G401 (cell line): ENCODE measurements around the gene PLA2G12A. TPM values are rescaled to one million over a fixed set of nuclear protein-coding genes. Genes with fewer than 3 reads are reported as not detected.

Experiments
- DNase-seq: peaks from one replicate; pipeline ENCODE4 v3.0.0-alpha.2; 2015; ENCODE audit warnings: low spot score
- in situ Hi-C: cut with HindIII; loops from 2 replicates; pipeline ENCODE4 v1.10.0; 2016; ENCODE audit warnings: low sequenced_read_pairs, mixed read lengths
- total RNA-seq: library from RNA; depleted of rRNA; stranded (reverse); fragments of >200 nt; shearing (Covaris generic); gene quantifications from 2 replicates; pipeline ENCODE4 v1.2.3, GENCODE V29; 2014

Gene PLA2G12A
- total RNA-seq, 1 experiment from 2014 or later, result 23.5 TPM

GRCh38 chr4:109730619-109731545, 1.0 kb upstream of the PLA2G12A start:
- in situ Hi-C loops, result no loop called here
- no peak for DNase-seq

- peak; percentile 24 for DNase-seq
- in situ Hi-C loops, result no loop called here
Measured at GRCh38 chr4:109729117-109729717, 653 bp downstream of the PLA2G12A start.

- in situ Hi-C loops, result no loop called here
- DNase-seq, result no peak
Measured at GRCh38 chr4:109728385-109728784, 1.5 kb downstream of the PLA2G12A start.

GRCh38 chr4:109723110-109723509, 6.8 kb downstream of the PLA2G12A start:
- DNase-seq, result no peak
- in situ Hi-C loops, result no loop called here

GRCh38 chr4:109722357-109722756, 7.5 kb downstream of the PLA2G12A start:
- DNase-seq, result no peak
- in situ Hi-C loops, result no loop called here

GRCh38 chr4:109721033-109721432, 8.8 kb downstream of the PLA2G12A start:
- in situ Hi-C loops, result no loop called here
- DNase-seq, result no peak

- in situ Hi-C loops, result no loop called here
- DNase-seq, result no peak
Measured at GRCh38 chr4:109719604-109720003, 10.3 kb downstream of the PLA2G12A start.

GRCh38 chr4:109718759-109719158, 11.1 kb downstream of the PLA2G12A start:
- no peak for DNase-seq
- in situ Hi-C loops, result no loop called here

- DNase-seq, result no peak
- in situ Hi-C loops, result no loop called here
Measured at GRCh38 chr4:109713500-109713899, 16.4 kb downstream of the PLA2G12A start.

- DNase-seq, result no peak
- in situ Hi-C loops, result no loop called here
Measured at GRCh38 chr4:109708990-109709389, 20.9 kb downstream of the PLA2G12A start.

GRCh38 chr4:109708435-109708834, 21.4 kb downstream of the PLA2G12A start:
- in situ Hi-C loops, result no loop called here
- DNase-seq, result no peak

GRCh38 chr4:109703664-109704361, 26.1 kb downstream of the PLA2G12A start:
- DNase-seq, result no peak
- in situ Hi-C loops, result no loop called here

GRCh38 chr4:109702950-109703663, 26.8 kb downstream of the PLA2G12A start, which contains the start of gene CASP6:
TSS of gene CASP6 (minus strand) at chr4:109703445. CDS start at chr4:109703395, 50 bp downstream.
- in situ Hi-C loops, result no loop called here

GRCh38 chr4:109701566-109702410, 28.1 kb downstream of the PLA2G12A start:
- in situ Hi-C loops, result no loop called here
- no peak for DNase-seq

More at GRCh38 chr4:109702950-109703663, 26.8 kb downstream of the PLA2G12A start, which contains the start of gene CASP6:
- peak; percentile 72 for DNase-seq

- no peak for DNase-seq
- in situ Hi-C loops, result no loop called here
Measured at GRCh38 chr4:109699553-109700225, 30.2 kb downstream of the PLA2G12A start.

- DNase-seq, result no peak
- in situ Hi-C loops, result no loop called here
Measured at GRCh38 chr4:109698656-109699055, 31.2 kb downstream of the PLA2G12A start.

GRCh38 chr4:109691411-109691920, 38.4 kb downstream of the PLA2G12A start:
- in situ Hi-C loops, result no loop called here
- DNase-seq, result no peak
